HepG2 (cell line): ENCODE results near the gene ZMIZ2. TPM values are rescaled to one million over a fixed set of nuclear protein-coding genes. Genes with fewer than 3 reads are reported as not detected.

Experiments
- ATAC-seq: fragments of 200-7000 bp; cut with Tn5 transposase; 3 replicates; pipeline ENCODE4 v1.9.1; 2020; ENCODE audit warnings: mild to moderate bottlenecking, moderate library complexity
- BruUV-seq: library from RNA; stranded (reverse); fragments of 400-500 nt; replicated peaks from 2 replicates; lab custom pipeline; 2021; lab: Mats Ljungman, UMichigan
- CTCF ChIA-PET: fragments of 300-600 bp; formaldehyde crosslinking; extraction: SDS; loops from one replicate; lab custom pipeline; 2021; ENCODE audit warnings: low total read pairs, inconsistent platforms, low intra/inter-chr PET ratio; lab: Yijun Ruan, JAX
- POLR2A ChIA-PET: fragments of 350-600 bp; sonication (Branson Sonifier 250); formaldehyde crosslinking; loops from one replicate; lab custom pipeline; 2020; ENCODE audit warnings: antibody characterized with exemption, inconsistent platforms; lab: Yijun Ruan, JAX
- DNase-seq: peaks from one replicate; pipeline ENCODE4 v3.0.0-alpha.2; 2015; ENCODE audit warnings: low spot score
- FAIRE-seq: peaks from 3 replicates; lab custom pipeline; 2011; peaks lifted over from hg19 to GRCh38; lab: Jason Lieb, UNC
- H2AFZ ChIP-seq: one replicate; pipeline ENCODE4 v1.6.1; 2011; ENCODE audit warnings: low read length, inconsistent platforms
- H3K27ac ChIP-seq: fragments of 300-600 bp; 3 replicates; pipeline ENCODE4 v1.8.0; 2011; ENCODE audit warnings: mixed run types, mild to moderate bottlenecking, mixed read lengths, low read length, inconsistent platforms; ENCODE audit not compliant: insufficient read depth; ENCODE audit errors: extremely low read length
- H3K27me3 ChIP-seq, 2 experiments: fragments of 200-600 bp in 1 of 2; 2 replicates in 1 of 2; 3 replicates in 1 of 2; pipeline versions ENCODE4 v1.6.0 to v1.8.0; 2011; ENCODE audit warnings: low read length in 2 of 2, mild to moderate bottlenecking in 2 of 2, moderate library complexity in 2 of 2, inconsistent platforms in 1 of 2; ENCODE audit not compliant: insufficient read depth in 2 of 2, control insufficient read depth in 1 of 2
- H3K36me3 ChIP-seq, 2 experiments: fragments of 200-600 bp in 1 of 2; replicated peaks in 1 of 2; 2 replicates in 1 of 2; 3 replicates in 1 of 2; pipeline versions ENCODE4 v1.5.1 to v1.8.0; 2011; ENCODE audit warnings: low read length in 2 of 2, inconsistent platforms in 1 of 2; ENCODE audit not compliant: insufficient read depth in 2 of 2, control insufficient read depth in 1 of 2
- H3K4me1 ChIP-seq: 2 replicates; pipeline ENCODE4 v1.5.1; 2012; ENCODE audit warnings: low read length, inconsistent platforms; ENCODE audit not compliant: insufficient read depth
- H3K4me2 ChIP-seq: 2 replicates; pipeline ENCODE4 v1.6.0; 2011; ENCODE audit warnings: low read depth, low read length, inconsistent platforms
- H3K4me3 ChIP-seq, 3 experiments: fragments of 200-600 bp in 1 of 3; sonication (generic), shearing (Covaris generic) in 1 of 3; replicated peaks in 1 of 3; 2 replicates each; pipeline ENCODE4 v1.5.1; 2011 to 2016; ENCODE audit warnings: low read length in 3 of 3, inconsistent platforms in 2 of 3, low read depth in 2 of 3, mild to moderate bottlenecking in 2 of 3, control low read depth in 1 of 3, mixed read lengths in 1 of 3; ENCODE audit not compliant: insufficient read depth in 1 of 3
- H3K79me2 ChIP-seq: one replicate; pipeline ENCODE4 v1.6.1; 2011; ENCODE audit warnings: low read length, inconsistent platforms; ENCODE audit not compliant: insufficient read depth
- H3K9ac ChIP-seq: 2 replicates; pipeline ENCODE4 v1.6.0; 2011; ENCODE audit warnings: mild to moderate bottlenecking, low read depth, low read length, inconsistent platforms; ENCODE audit not compliant: insufficient read depth
- H3K9me3 ChIP-seq: 2 replicates; pipeline ENCODE4 v1.5.1; 2012; ENCODE audit warnings: mild to moderate bottlenecking, low read length
- H4K20me1 ChIP-seq: 2 replicates; pipeline ENCODE4 v1.6.0; 2011; ENCODE audit warnings: inconsistent platforms, mild to moderate bottlenecking, low read length, moderate library complexity; ENCODE audit not compliant: insufficient read depth
- AGO1 ChIP-seq: fragments of 200-400 bp; formaldehyde crosslinking; IDR thresholded peaks from 2 replicates; pipeline ENCODE4 v1.6.1; 2017; ENCODE audit warnings: mild to moderate bottlenecking, low read depth, low read length, moderate library complexity; ENCODE audit not compliant: poor library complexity, severe bottlenecking
- FUBP1 ChIP-seq: sonication (generic); formaldehyde crosslinking; IDR thresholded peaks from 2 replicates; pipeline ENCODE4 v1.5.1; 2020; ENCODE audit warnings: missing genetic modification reagents, mild to moderate bottlenecking, borderline replicate concordance
- HNRNPK ChIP-seq: fragments of 200-400 bp; formaldehyde crosslinking; IDR thresholded peaks from 2 replicates; pipeline ENCODE4 v1.6.1; 2018; ENCODE audit warnings: low read length, low read depth, moderate library complexity, mild to moderate bottlenecking; ENCODE audit not compliant: poor library complexity, severe bottlenecking
- MAZ ChIP-seq, 2 experiments: sonication (generic) in 1 of 2; formaldehyde crosslinking in 1 of 2; IDR thresholded peaks; 2 replicates each; pipeline versions ENCODE4 v1.5.0 to v1.6.1; 2012 to 2020; ENCODE audit warnings: low read depth in 2 of 2, mild to moderate bottlenecking in 2 of 2, borderline replicate concordance in 1 of 2, improper control_type of control experiment in 1 of 2, low read length in 1 of 2, missing genetic modification reagents in 1 of 2, moderate library complexity in 1 of 2
- MIXL1 ChIP-seq: IDR thresholded peaks from 2 replicates; pipeline ENCODE4 v1.6.1; 2016
- TFAP4 ChIP-seq: sonication (generic); IDR thresholded peaks from 2 replicates; pipeline ENCODE4 v1.6.1; 2016; ENCODE audit warnings: low read depth, borderline replicate concordance
- ZBTB44 ChIP-seq: sonication (generic); formaldehyde crosslinking; IDR thresholded peaks from 2 replicates; pipeline ENCODE4 v1.4.0; 2020; ENCODE audit warnings: missing genetic modification reagents
- ZFP36 ChIP-seq: fragments of 150-350 bp; IDR thresholded peaks from 2 replicates; pipeline ENCODE4 v1.6.1; 2018; ENCODE audit warnings: borderline replicate concordance, low read length, low read depth; ENCODE audit not compliant: partially characterized antibody
- ZMAT5 ChIP-seq: sonication (generic); formaldehyde crosslinking; IDR thresholded peaks from 2 replicates; pipeline ENCODE4 v1.5.0; 2020; ENCODE audit warnings: mild to moderate bottlenecking, low read depth, missing genetic modification reagents, borderline replicate concordance
- ZNF121 ChIP-seq: sonication (generic); formaldehyde crosslinking; IDR thresholded peaks from 2 replicates; pipeline ENCODE4 v1.5.0; 2020; ENCODE audit warnings: mild to moderate bottlenecking, missing genetic modification reagents
- ZNF33A ChIP-seq: sonication (generic); formaldehyde crosslinking; IDR thresholded peaks from 2 replicates; pipeline ENCODE4 v1.5.1; 2020; ENCODE audit warnings: missing genetic modification reagents, mild to moderate bottlenecking, moderate library complexity, borderline replicate concordance
- ZNF558 ChIP-seq: sonication (generic); formaldehyde crosslinking; IDR thresholded peaks from 2 replicates; pipeline ENCODE4 v1.9.0; 2022; ENCODE audit warnings: mild to moderate bottlenecking, missing genetic modification reagents, borderline replicate concordance
- ZNF777 ChIP-seq: sonication (generic); formaldehyde crosslinking; IDR thresholded peaks from 2 replicates; pipeline ENCODE4 v1.4.0; 2020; ENCODE audit warnings: missing genetic modification reagents
- WGBS: methylation state at CpG from one replicate; pipeline ENCODE4 v1.1.6; 2017; ENCODE audit warnings: low lambda C conversion rate; 5-methylcytosine and 5-hydroxymethylcytosine counted together
- in situ Hi-C: cut with HindIII; loops from 2 replicates; pipeline ENCODE4 v1.10.0; 2017; ENCODE audit warnings: low pct_unique_long_range_greater_than_20kb; ENCODE audit not compliant: extremely low pct_ligation_motif_present
- intact Hi-C: fragments of 100-400 bp; cut with micrococcal nuclease; formaldehyde crosslinking; loops from one replicate; pipeline ENCODE4 v1.10.0; 2022; ENCODE audit not compliant: unreplicated experiment
- polyA plus RNA-seq, 8 experiments: library from polyadenylated mRNA; depleted of rRNA in 3 of 8; stranded (reverse) in 7 of 8; unstranded in 1 of 8; fragments of >200 nt; fragmentation: Illumina TruSeq in 4 of 8; extraction: Trizol in 4 of 8; gene quantifications; 2 replicates each; pipeline versions ENCODE4 v1.2.1 to v1.2.3, GENCODE V29; 2011 to 2016; ENCODE audit warnings: low read depth in 4 of 8, missing spikeins in 1 of 8, mixed read lengths in 1 of 8; ENCODE audit not compliant: insufficient read depth in 1 of 8
- total RNA-seq, 5 experiments: library from RNA; depleted of rRNA; stranded (reverse); fragments of >200 nt; fragmentation: Illumina TruSeq; extraction: Trizol; gene quantifications; 2 replicates each; pipeline ENCODE4 v1.2.3, GENCODE V29; 2016; ENCODE audit warnings: low read depth in 1 of 5
- TF ChIP-seq, protein P1 (sequence below): sonication (generic); formaldehyde crosslinking; IDR thresholded peaks from 2 replicates; pipeline ENCODE4 v1.4.0; 2020; ENCODE audit warnings: low read depth, mild to moderate bottlenecking, missing genetic modification reagents

ZMIZ2 gene
- total and polyA plus RNA-seq, 2 of the 13 experiments (the other 11 are each of a cell fraction or from before 2014, with no cell fraction given): 4.9 to 7.9 TPM

GRCh38 chr7:44713680-44714335, 34.8 kb upstream of the ZMIZ2 start:
- Histone ChIP-seq H3K79me2 (no peaks in the 10 kb centered on the region), H4K20me1 (no peaks in the 10 kb centered on the region), H2AFZ (no peak overlapping the region), H3K27me3 (no peaks in the 10 kb centered on the region), H3K4me2 (no peak overlapping the region), H3K36me3 (no peaks in the 10 kb centered on the region), H3K9ac (no peak overlapping the region), H3K27ac (no peak overlapping the region), H3K9me3 (no peaks in the 10 kb centered on the region), H3K4me1 (peaks cover 49% of the 10 kb centered on the region), H3K4me3 (no peak overlapping the region)
- no TSS peak for BruUV-seq
- TF ChIP-seq, protein P1, sequence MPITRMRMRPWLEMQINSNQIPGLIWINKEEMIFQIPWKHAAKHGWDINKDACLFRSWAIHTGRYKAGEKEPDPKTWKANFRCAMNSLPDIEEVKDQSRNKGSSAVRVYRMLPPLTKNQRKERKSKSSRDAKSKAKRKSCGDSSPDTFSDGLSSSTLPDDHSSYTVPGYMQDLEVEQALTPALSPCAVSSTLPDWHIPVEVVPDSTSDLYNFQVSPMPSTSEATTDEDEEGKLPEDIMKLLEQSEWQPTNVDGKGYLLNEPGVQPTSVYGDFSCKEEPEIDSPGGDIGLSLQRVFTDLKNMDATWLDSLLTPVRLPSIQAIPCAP: no peak
- TF ChIP-seq ZNF33A (CRISPR knock-in tag): no peak
- no peak for TF ChIP-seq AGO1
- TF ChIP-seq ZNF558 (CRISPR knock-in tag): no peak
- TF ChIP-seq ZNF777: no peak
- no peak for TF ChIP-seq FUBP1 (CRISPR knock-in tag)
- TF ChIP-seq HNRNPK: no peak
- no peak for TF ChIP-seq ZNF121 (CRISPR knock-in tag)
- TF ChIP-seq ZMAT5 (CRISPR knock-in tag): no peak
- TF ChIP-seq MIXL1: no peak
- no peak for TF ChIP-seq MAZ (IDR thresholded peaks at IDR 0.05; ENCODE audit: borderline replicate concordance, low read depth, low read length)
- TF ChIP-seq MAZ (CRISPR knock-in tag; IDR thresholded peaks at IDR 0.05; ENCODE audit: low read depth): no peak
- no peak for TF ChIP-seq ZFP36
- TF ChIP-seq TFAP4: no peak
- no peak for TF ChIP-seq ZBTB44 (CRISPR knock-in tag)
- WGBS: 43% methylated on average over 7 of the region's 7 CpGs
- ATAC-seq (no peak), FAIRE-seq (no peak), DNase-seq (no peak)
- POLR2A ChIA-PET: interaction anchor here (0.9 kb wide), 1 partner anchor 132 kb away, joined by 4 read pairs; the partner anchor contains the start of gene TMED4
- intact Hi-C loops (no loop called here), in situ Hi-C loops (no loop called here)
- CTCF ChIA-PET: no interaction called here
